GM18499 (cell line): Measurements from ENCODE around the gene PITPNB.

ENCODE experiments used
- ATAC-seq: cut with Tn5 transposase; IDR thresholded peaks from one replicate; pipeline ENCODE4 v1.9.1; 2021; ENCODE audit warnings: moderate number of reproducible peaks; ENCODE audit not compliant: insufficient read depth, unreplicated experiment

The PITPNB gene

DNA sequence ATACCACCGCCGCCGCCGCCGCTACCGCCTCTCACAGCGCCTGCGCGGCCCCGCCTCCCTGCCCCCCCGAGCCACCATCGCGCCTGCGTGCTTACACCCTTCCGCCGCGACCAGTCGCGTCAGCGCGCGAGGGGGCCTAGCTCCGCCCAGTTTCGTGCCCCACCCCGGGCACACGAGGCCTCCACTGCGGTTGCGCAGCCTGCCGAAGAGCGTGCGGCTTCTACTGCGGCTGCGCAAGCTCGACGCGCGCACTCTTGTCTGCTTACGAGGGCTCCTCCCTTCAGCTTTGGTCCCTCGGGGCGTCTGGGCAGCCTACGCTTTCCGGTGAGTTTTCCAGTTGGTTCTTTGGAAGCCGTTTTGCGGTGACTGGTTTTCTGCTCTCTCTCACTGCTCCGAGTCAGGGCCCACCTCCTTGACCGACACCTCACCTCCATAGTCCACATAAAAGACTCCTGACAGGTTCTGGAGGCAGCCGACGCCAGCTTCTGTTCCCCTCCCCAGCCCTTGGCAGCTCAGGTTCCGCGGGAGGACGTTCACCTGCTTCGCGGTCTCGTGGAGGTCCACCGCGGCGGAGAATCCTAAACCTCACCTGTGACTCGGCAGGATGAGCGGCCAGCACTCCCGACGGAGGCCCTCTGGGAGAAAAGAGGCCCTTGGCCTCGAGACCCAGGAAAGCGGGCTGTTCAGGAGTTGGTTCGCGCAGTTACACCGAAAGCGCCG is at the start of gene PITPNB:
PITPNB (minus strand) TSS at position 35 of the 720 bp plus-strand sequence. CDS start 65 bp downstream, outside the sequence.
- no peak for ATAC-seq

- ATAC-seq, result no peak
Observed at GRCh38 chr22:27966168-27967064, 47.4 kb upstream of the PITPNB start.

DNA sequence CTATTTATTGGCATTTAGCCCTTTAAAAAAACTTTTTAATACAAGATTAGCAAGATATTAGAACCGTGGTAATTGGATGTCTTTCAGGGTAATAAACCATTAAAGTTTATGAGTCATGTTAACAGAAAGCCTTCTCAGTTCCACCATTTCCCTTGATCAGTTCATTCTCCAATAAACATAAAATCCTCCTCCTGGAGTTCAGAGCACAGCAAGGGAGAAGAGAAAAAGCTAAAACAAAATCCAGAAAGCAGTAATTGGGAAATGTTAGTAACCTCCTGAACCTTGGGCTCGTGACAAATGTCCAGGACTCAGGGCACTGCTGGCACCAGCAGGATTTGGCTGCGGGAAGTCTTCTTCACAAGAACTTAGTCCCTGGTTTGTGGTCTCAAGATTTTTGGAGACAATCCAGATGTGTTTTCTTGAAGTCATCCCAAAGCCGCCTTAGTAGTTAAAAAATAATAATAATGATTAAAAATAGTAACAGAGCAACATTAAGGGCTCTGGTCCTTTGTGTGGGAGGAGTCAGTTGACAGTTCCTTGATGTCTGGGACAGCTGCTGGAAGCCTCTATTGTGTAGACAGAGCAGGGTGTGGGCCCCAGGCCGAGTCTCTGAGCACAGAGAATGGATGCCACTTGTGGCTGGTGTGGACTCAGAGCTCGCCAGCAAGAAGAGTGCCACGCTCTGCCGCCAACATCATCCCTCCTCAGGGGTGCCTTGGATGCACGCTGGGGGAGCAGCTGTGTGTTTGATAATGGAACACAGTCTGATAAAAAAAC is 43.4 kb upstream of the PITPNB start:
- ATAC-seq, result no peak

DNA sequence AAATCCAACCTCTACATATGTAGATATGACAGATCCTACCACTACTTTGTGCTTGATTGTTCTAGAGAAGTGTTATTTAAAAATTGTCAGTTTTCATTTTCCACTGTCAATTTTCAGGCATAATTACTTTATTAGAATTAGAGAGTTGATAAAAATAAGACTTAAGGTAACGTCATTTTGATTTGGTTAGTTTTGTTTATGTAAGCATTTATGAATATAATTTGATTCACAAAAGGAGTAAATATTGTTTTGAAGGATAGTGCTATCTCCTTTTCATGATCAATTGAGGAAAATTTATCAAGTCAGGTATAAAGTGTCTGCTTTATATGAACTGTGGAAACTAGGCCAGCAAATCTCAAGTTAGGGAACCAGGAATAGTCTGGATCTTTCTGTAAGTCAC is 42.6 kb upstream of the PITPNB start:
- ATAC-seq, result no peak

- ATAC-seq, result no peak
Observed at GRCh38 chr22:27961182-27961581, 42.1 kb upstream of the PITPNB start.

DNA sequence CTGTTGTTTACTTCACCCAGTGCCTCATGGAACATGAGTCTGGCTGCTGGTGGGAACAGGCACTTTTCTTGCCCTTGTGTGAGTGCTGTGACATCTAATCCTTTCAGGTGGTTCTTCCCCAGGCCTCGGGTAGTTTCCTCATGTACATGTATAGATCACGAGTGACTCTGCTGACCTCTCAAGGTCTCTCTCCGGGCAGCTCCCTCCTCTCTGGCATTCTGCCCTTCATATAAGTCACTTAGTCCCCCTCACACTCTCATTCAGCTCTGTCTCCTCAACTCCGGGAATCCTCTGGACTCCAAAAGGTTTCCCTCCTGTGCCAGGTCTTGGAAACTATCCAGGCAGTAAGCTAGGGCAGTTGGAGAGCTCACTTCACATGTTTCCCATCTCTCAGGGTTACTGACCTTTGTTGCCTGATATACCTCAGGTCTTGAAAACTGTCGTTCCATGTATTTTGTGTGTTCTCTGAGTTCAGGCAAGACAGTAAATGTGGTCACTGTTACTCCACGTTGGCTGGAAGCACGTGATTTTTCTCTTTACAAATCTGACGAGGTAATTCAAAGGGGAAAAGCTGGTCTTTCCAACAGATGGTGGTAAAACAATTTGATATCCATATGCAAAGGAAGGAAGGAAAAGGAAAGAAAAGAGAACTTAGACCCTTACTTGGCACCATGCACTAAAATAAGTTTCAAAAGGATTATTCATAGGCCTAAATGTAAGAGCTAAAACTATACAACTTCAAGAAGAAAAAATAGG is 40.5 kb upstream of the PITPNB start:
- no peak for ATAC-seq

GRCh38 chr22:27952779-27953178 is 33.7 kb upstream of the PITPNB start:
- ATAC-seq, result no peak

DNA sequence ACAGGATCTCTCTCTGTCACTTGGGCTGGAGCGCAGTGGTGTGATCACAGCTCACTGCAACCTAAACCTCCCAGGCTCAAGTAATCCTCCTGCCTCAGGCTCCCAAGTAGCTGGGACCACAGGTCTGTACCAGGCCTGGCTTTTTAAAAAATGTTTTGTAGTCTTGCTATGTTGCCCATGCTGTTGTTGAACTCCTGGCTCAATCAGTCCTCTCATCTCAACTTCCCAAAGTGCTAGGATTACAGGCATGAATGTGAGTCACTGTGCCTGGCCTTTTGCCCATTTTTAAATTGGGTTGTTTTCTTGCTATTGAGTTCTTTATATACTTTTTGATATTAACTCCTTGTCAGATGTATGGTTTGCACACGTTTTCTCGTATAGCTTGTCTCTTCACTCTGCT is 33.0 kb upstream of the PITPNB start:
- no peak for ATAC-seq

- ATAC-seq, result no peak
Observed at GRCh38 chr22:27949421-27949820, 30.4 kb upstream of the PITPNB start.

DNA sequence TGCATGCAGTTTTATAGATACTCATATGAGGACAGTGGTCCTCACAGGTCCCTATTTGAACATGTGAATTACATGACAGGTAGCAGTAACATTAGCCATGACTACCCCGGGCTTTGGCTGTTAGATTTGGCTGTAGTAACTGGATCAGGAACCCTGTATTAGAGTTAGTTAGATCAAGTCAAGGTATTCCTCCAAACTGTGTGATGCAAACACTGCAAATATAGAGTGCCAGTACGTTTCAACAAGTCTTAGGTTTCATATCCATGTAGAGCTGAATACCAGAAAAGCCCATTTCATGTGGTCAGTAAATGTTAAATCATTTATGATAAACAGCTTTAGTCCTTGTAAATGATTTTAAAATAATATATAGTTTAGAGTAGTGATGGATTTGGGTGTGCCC is 29.5 kb upstream of the PITPNB start:
- ATAC-seq, result no peak

DNA sequence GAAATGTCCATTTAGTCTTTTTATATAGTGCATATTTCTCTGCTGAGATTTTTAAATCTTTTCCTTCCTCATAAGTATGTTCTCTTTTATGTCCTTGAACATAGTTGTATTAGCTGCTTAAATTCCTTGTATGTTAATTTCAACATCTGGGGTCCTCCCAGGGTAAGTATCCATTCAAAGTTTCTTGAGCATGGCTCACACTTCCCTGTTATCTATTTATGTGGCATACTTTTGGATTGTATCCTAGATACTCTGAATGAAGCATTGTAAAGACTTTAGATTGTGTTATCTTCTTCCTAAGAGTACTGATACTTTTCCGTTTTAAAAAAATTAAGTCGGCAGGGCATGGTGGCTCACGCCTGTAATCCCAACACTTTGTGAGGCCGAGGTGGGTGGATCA is 28.4 kb upstream of the PITPNB start:
- ATAC-seq, result no peak

DNA sequence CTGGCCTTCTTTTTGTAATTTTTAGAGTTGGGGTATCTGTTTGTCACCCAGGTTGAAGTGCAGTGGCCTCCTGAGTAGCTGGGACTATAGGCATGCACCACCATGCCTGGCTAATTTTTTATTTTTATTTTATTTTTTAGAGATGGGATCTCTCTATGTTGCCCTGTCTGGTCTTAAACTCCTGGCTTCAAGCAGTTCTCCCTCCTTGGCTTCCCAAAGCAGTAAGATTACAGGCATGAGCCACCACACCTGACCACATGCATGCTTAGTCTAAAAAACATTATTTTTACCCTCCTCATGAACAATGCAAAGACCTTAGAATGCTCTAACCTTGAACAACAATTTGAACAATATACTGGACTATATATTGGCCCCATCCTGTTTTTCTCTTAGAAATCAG is 22.1 kb upstream of the PITPNB start:
- no peak for ATAC-seq

GRCh38 chr22:27937453-27937852 is 18.4 kb upstream of the PITPNB start:
- no peak for ATAC-seq

DNA sequence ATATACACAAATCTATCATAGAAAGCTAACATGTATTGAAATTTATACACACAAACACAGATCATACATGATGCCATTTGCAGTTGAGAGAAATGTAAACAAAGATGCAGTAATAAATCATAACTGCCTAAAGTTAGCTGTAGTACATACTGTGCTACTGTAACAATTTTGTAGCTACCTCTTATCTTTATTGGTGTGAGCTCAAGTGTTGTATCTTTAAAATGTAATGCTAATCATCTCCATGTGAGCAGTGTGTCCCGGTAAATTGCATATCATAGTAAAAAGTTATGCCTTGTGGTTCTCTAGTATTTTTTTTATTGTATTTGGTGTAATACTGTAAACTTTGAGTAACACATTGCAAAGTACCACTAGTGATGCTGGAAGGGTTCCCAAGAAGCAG is 16.8 kb upstream of the PITPNB start:
- no peak for ATAC-seq

DNA sequence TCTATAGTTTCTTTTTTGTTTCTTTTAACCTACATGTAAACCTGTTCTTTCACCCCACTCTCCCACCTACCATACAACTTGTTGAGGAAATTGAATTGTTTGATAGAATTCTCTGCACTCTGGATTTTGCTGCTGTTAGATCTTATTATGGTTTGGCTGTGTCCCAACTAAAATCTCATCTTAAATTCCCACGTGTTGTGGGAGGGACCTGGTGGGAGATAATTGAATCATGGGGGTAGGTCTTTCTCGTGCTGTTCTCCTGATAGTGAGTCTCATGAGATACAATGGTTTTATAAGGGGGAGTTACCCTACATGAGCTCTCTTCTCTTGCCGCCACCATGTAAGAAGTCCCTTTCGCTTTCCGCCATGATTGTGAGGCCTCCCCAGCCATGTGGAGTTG is 15.0 kb upstream of the PITPNB start:
- ATAC-seq, result no peak

DNA sequence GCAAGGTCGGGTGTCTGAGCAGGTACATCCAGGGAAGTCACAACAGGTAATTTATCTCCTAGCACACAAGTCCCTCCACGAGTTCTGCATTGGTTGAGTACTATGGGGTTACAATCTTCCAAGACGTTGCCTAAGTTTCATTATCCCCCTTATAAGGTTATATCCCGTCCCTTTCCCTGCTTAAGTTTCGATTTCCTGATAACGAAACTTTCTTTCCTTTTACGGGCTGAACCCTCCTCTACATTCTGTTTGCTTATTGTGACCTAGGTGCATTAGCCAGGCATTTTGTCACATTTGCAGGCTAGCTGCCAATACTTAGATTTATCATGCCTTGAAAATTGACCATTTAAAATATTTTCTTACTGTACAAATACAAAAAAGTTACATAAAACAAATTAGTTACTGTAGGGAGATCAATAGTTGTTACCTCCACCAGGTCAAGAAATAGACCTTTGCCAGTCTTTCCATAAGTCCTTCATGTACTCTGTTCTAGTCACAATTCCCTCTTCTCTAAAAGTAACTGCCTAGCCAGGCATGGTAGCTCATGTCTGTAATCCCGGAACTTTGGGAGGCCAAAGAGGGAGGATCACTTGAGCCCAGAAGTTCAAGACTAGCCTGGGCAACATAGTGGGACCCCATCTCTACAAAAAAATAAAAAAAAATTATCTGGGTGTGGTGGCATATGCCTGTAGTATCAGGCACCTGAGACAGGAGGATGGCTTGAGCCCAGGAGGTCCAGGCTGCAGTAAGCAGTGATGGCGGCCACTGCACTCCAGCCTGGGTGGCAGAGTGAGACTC is 14.3 kb upstream of the PITPNB start:
- no peak for ATAC-seq

GRCh38 chr22:27930331-27931060 is 11.4 kb upstream of the PITPNB start:
- no peak for ATAC-seq

DNA sequence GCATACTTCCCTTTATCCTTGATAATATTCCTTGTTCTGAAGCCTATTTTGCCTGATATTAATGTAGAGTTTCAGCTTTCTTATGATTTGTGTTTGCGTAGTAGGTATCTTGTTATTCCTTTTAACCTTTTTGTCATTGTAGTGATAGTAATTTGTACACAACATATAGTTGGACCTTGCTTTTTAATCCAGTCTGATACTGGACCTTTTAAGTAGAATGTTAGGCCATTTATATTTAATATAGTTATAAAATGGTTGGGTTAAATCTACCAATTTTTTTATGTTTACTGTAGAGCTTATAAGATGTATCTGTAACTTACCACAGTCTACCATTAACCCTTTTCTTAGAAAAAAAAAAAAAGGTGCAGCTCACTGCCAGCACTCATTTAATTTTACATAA is 8.6 kb upstream of the PITPNB start:
- no peak for ATAC-seq

- no peak for ATAC-seq
Observed at GRCh38 chr22:27925331-27925730, 6.3 kb upstream of the PITPNB start.
